GM19023 (cell line): ENCODE results near the gene EXOC1.
"Not testable (repeated sequence)": the region's sequence is repeated elsewhere in the genome, so short reads cannot be mapped to it uniquely, and the experiment has no call there.

Source experiments
- ATAC-seq: cut with Tn5 transposase; IDR thresholded peaks from one replicate; pipeline ENCODE4 v1.9.1; 2021; ENCODE audit warnings: mild to moderate bottlenecking, moderate library complexity; ENCODE audit not compliant: unreplicated experiment

The EXOC1 gene

GRCh38 chr4:55903577-55903976 lies 50.1 kb downstream of the EXOC1 start:
- no peak for ATAC-seq

- no peak for ATAC-seq
Observed at GRCh38 chr4:55904576-55904975, 51.1 kb downstream of the EXOC1 start.

- no peak for ATAC-seq
Observed at GRCh38 chr4:55906323-55906722, 52.9 kb downstream of the EXOC1 start.

GRCh38 chr4:55906989-55907388 lies 53.5 kb downstream of the EXOC1 start:
- ATAC-seq = no peak

- ATAC-seq = no peak
Observed at GRCh38 chr4:55907469-55907868, 54.0 kb downstream of the EXOC1 start.

GRCh38 chr4:55910140-55910539 lies 56.7 kb downstream of the EXOC1 start:
- no peak for ATAC-seq

GRCh38 chr4:55912249-55912648 lies 58.8 kb downstream of the EXOC1 start:
- ATAC-seq = no peak

GRCh38 chr4:55920571-55920970 lies 67.1 kb downstream of the EXOC1 start:
- ATAC-seq = no peak

GRCh38 chr4:55921093-55921492 lies 67.6 kb downstream of the EXOC1 start:
- no peak for ATAC-seq

GRCh38 chr4:55925241-55925640 lies 71.8 kb downstream of the EXOC1 start:
- ATAC-seq = no peak

GRCh38 chr4:55926610-55927009 lies 73.2 kb downstream of the EXOC1 start:
- no peak for ATAC-seq

GRCh38 chr4:55927803-55928437 lies 74.5 kb downstream of the EXOC1 start:
- ATAC-seq = no peak

- no peak for ATAC-seq
Observed at GRCh38 chr4:55928846-55929245, 75.4 kb downstream of the EXOC1 start.

- ATAC-seq = no peak
Observed at GRCh38 chr4:55931043-55931442, 77.6 kb downstream of the EXOC1 start.

- ATAC-seq = no peak
Observed at GRCh38 chr4:55931833-55932232, 78.4 kb downstream of the EXOC1 start.

GRCh38 chr4:55932511-55932910 lies 79.1 kb downstream of the EXOC1 start:
- no peak for ATAC-seq

- no peak for ATAC-seq
Observed at GRCh38 chr4:55933611-55934010, 80.2 kb downstream of the EXOC1 start.

GRCh38 chr4:55935907-55936306 lies 82.5 kb downstream of the EXOC1 start:
- ATAC-seq = not testable (repeated sequence)

- no peak for ATAC-seq
Observed at GRCh38 chr4:55938481-55938880, 85.0 kb downstream of the EXOC1 start.

GRCh38 chr4:55939421-55939820 lies 86.0 kb downstream of the EXOC1 start:
- ATAC-seq = no peak

- ATAC-seq = no peak
Observed at GRCh38 chr4:55941881-55942396, 88.5 kb downstream of the EXOC1 start.

- no peak for ATAC-seq
Observed at GRCh38 chr4:55947254-55947882, 93.9 kb downstream of the EXOC1 start.
